ENCODE data around the gene SPEF2.

DNA sequence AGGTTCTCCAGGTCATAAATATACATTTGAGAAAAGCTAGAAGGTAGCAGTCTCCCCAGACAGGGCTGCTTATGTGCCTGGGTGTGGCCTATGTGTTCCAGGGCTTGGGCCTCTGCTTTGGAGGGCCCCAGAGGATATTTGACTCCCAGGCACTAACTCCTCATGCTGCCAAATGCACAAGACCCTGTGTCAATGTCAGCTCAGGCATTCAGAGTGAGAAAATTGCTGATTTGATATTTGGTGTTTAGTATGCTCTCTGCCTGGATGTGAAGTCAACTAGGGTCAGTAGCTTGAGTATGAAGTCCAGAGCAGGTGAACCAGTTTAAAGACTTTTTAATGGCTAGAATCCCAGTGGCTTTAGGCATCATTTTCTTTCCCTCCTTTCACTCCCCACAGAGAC is 181.5 kb downstream of the SPEF2 start:
- TF ChIP-seq, protein P1, sequence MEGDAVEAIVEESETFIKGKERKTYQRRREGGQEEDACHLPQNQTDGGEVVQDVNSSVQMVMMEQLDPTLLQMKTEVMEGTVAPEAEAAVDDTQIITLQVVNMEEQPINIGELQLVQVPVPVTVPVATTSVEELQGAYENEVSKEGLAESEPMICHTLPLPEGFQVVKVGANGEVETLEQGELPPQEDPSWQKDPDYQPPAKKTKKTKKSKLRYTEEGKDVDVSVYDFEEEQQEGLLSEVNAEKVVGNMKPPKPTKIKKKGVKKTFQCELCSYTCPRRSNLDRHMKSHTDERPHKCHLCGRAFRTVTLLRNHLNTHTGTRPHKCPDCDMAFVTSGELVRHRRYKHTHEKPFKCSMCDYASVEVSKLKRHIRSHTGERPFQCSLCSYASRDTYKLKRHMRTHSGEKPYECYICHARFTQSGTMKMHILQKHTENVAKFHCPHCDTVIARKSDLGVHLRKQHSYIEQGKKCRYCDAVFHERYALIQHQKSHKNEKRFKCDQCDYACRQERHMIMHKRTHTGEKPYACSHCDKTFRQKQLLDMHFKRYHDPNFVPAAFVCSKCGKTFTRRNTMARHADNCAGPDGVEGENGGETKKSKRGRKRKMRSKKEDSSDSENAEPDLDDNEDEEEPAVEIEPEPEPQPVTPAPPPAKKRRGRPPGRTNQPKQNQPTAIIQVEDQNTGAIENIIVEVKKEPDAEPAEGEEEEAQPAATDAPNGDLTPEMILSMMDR (IDR thresholded peaks at IDR 0.05) = no peak
- TF ChIP-seq POLR2A (IDR thresholded peaks at IDR 0.05) (no peak), POLR2AphosphoS5 (IDR thresholded peaks at IDR 0.05; ENCODE audit: insufficient read depth in 1 of 2, low read depth in 1 of 2) (no peak)

All from vagina (tissue), 2 donors.